Mesodermal cell (in vitro differentiated cells): ENCODE data around the gene HSPG2.
"Not testable (repeated sequence)": the region's sequence is repeated elsewhere in the genome, so short reads cannot be mapped to it uniquely, and the experiment has no call there.

Source experiments
- H3K27ac ChIP-seq: 2 replicates; pipeline ENCODE4 v1.7.0; 2013; ENCODE audit warnings: mild to moderate bottlenecking, low read depth, low read length, moderate library complexity; ENCODE audit not compliant: severe bottlenecking
- H3K36me3 ChIP-seq: 2 replicates; pipeline ENCODE4 v1.7.1; 2013; ENCODE audit warnings: mild to moderate bottlenecking, low read length, moderate library complexity; ENCODE audit not compliant: control insufficient read depth, insufficient read depth
- H3K4me1 ChIP-seq: one replicate; pipeline ENCODE4 v1.7.1; 2013; ENCODE audit warnings: mild to moderate bottlenecking, low read length; ENCODE audit not compliant: insufficient read depth, control insufficient read depth, poor library complexity, severe bottlenecking
- H3K4me3 ChIP-seq: 2 replicates; pipeline ENCODE4 v1.7.0; 2013; ENCODE audit warnings: low read length, control low read depth, mild to moderate bottlenecking; ENCODE audit not compliant: insufficient read depth, poor library complexity, severe bottlenecking; ENCODE audit errors: extremely low read depth
- H3K9me3 ChIP-seq: 2 replicates; pipeline ENCODE4 v1.7.1; 2013; ENCODE audit warnings: mild to moderate bottlenecking, low read length, moderate library complexity; ENCODE audit not compliant: control insufficient read depth
- WGBS, 2 experiments: methylation state at CpG; one replicate each; pipeline ENCODE4 v1.1.5; 2013; ENCODE audit warnings: missing lambda C conversion rate in 2 of 2; ENCODE audit not compliant: insufficient coverage in 2 of 2; 5-methylcytosine and 5-hydroxymethylcytosine counted together

Gene HSPG2

GRCh38 chr1:21828075-21828474 lies 109.0 kb downstream of the HSPG2 start:
- no peak overlapping the region for H3K4me3 ChIP-seq
- H3K36me3 ChIP-seq, result peaks cover 91% of the 10 kb centered on the region
- H3K9me3 ChIP-seq, result no peaks in the 10 kb centered on the region
- H3K27ac ChIP-seq, result no peak overlapping the region
- 95 to 98% methylated on average over 12 to 13 of the region's 13 CpGs for WGBS, 2 experiments
- H3K4me1 ChIP-seq, result no peaks in the 10 kb centered on the region

- Histone ChIP-seq H3K4me1 (no peaks in the 10 kb centered on the region), H3K27ac (no peak overlapping the region), H3K9me3 (no peaks in the 10 kb centered on the region), H3K4me3 (no peak overlapping the region), H3K36me3 (peaks cover 92% of the 10 kb centered on the region)
- WGBS, 2 experiments, result 86% methylated on average over 1 of the region's 5 CpGs; no CpG with 5 or more reads in 1 of the 2 experiments
Measured at GRCh38 chr1:21827141-21827679, 109.9 kb downstream of the HSPG2 start.

GRCh38 chr1:21826694-21827093 lies 110.4 kb downstream of the HSPG2 start:
- WGBS, 2 experiments, result 94 to 97% methylated on average over 9 to 10 of the region's 10 CpGs
- not testable (repeated sequence) for H3K27ac ChIP-seq, H3K9me3 ChIP-seq, H3K4me1 ChIP-seq, H3K4me3 ChIP-seq
- H3K36me3 ChIP-seq, result peaks cover 92% of the 10 kb centered on the region

GRCh38 chr1:21825393-21825792 lies 111.7 kb downstream of the HSPG2 start:
- WGBS, 2 experiments, result 93 to 100% methylated on average over 3 of the region's 7 CpGs
- no peak overlapping the region for H3K27ac ChIP-seq
- H3K4me1 ChIP-seq, result no peaks in the 10 kb centered on the region
- H3K9me3 ChIP-seq, result no peaks in the 10 kb centered on the region
- peaks cover 92% of the 10 kb centered on the region for H3K36me3 ChIP-seq
- H3K4me3 ChIP-seq, result no peak overlapping the region

GRCh38 chr1:21824926-21825325 lies 112.2 kb downstream of the HSPG2 start:
- Histone ChIP-seq H3K4me1 (no peaks in the 10 kb centered on the region), H3K4me3 (no peak overlapping the region), H3K36me3 (peaks cover 89% of the 10 kb centered on the region), H3K27ac (no peak overlapping the region), H3K9me3 (no peaks in the 10 kb centered on the region)
- 100% methylated on average over 2 of the region's 2 CpGs; no CpG with 5 or more reads in 1 of the 2 experiments for WGBS, 2 experiments

GRCh38 chr1:21823980-21824702 lies 113.0 kb downstream of the HSPG2 start:
- no peaks in the 10 kb centered on the region for H3K9me3 ChIP-seq
- peaks cover 81% of the 10 kb centered on the region for H3K36me3 ChIP-seq
- H3K4me3 ChIP-seq, result no peak overlapping the region
- no peaks in the 10 kb centered on the region for H3K4me1 ChIP-seq
- WGBS, 2 experiments, result 86 to 92% methylated on average over 14 to 16 of the region's 22 CpGs
- no peak overlapping the region for H3K27ac ChIP-seq

- Histone ChIP-seq H3K4me3 (no peak overlapping the region), H3K4me1 (no peaks in the 10 kb centered on the region), H3K27ac (no peak overlapping the region), H3K9me3 (no peaks in the 10 kb centered on the region), H3K36me3 (peaks cover 74% of the 10 kb centered on the region)
- WGBS, 2 experiments, result 95% methylated on average over 35 to 40 of the region's 44 CpGs
Measured at GRCh38 chr1:21823206-21823979, 113.7 kb downstream of the HSPG2 start.

- Histone ChIP-seq H3K4me1 (peaks cover 1% of the 10 kb centered on the region), H3K4me3 (no peak overlapping the region), H3K36me3 (peaks cover 64% of the 10 kb centered on the region), H3K9me3 (no peaks in the 10 kb centered on the region), H3K27ac (no peak overlapping the region)
- WGBS, 2 experiments, result 76% methylated on average over 2 of the region's 9 CpGs; no CpG with 5 or more reads in 1 of the 2 experiments
Measured at GRCh38 chr1:21822349-21822748, 114.8 kb downstream of the HSPG2 start.

- Histone ChIP-seq H3K36me3 (peaks cover 56% of the 10 kb centered on the region), H3K4me1 (peaks cover 9% of the 10 kb centered on the region), H3K4me3 (no peak overlapping the region), H3K9me3 (no peaks in the 10 kb centered on the region), H3K27ac (no peak overlapping the region)
- WGBS, 2 experiments, result 96 to 97% methylated on average over 7 to 11 of the region's 11 CpGs
Measured at GRCh38 chr1:21821385-21822019, 115.6 kb downstream of the HSPG2 start.

GRCh38 chr1:21820597-21821232 lies 116.4 kb downstream of the HSPG2 start:
- H3K9me3 ChIP-seq, result no peaks in the 10 kb centered on the region
- no peak overlapping the region for H3K27ac ChIP-seq
- H3K4me3 ChIP-seq, result no peak overlapping the region
- peaks cover 17% of the 10 kb centered on the region for H3K4me1 ChIP-seq
- WGBS, 2 experiments, result 91 to 94% methylated on average over 8 to 9 of the region's 9 CpGs
- peaks cover 49% of the 10 kb centered on the region for H3K36me3 ChIP-seq
